ENCODE results near the gene KDF1.

The KDF1 gene

DNA sequence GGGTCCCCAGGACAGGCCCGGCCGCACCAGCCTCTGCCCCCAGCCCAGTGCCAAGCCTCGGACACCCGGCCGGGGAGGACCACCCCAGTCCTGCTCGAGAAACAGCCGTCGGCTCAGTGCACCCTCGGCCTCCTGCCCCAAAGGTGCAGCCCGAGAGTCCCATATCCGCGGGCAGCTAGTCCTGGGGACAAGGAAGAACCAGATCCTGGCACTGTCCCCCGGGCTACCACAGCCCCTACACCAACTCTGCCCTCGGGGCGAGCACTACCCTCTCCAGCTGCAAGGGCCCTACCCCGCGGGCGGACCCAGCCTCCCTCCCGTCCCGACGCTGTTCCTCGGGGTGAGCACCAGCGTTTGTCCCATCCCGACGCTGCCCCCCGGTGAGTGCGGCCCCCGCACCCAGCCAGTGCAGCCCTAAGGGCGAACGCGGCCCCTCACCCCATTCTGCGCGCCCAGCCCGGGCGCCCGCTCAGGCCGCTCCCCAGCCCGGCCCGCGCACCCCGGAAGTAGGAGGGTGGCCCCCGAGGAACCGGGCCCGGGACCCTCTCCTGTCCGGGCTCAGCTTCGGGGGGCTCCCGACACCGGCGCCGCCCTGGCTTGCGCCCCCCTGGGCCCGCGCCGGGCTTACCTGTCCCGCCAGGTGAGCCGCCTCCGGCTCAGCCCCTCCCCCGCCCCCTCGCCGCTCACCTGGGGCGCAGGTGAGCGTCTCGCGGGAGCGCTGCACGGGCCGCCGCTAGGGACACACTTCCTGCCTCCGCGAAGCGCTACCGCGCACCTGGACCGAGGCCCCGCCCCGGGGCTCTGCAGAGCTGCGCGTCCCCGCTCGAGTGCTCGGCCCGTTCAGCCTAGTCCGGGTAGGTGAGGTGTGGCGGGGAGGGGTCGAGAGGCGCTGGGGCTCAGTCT lies at the start of gene KDF1:
KDF1 (minus strand) TSS at position 747 of the 903 bp plus-strand sequence. CDS start 8,088 bp downstream, outside the sequence.
- H3K9me3 Mint-ChIP-seq, result no peaks in the 10 kb centered on the region
- no peaks in the 10 kb centered on the region for H3K36me3 Mint-ChIP-seq
- H3K4me3 Mint-ChIP-seq, result peak within 1 kb of the TSS; percentile 82
- no peak within 1 kb of the TSS for H3K27ac Mint-ChIP-seq
- H3K4me1 Mint-ChIP-seq, result peaks cover 6% of the 10 kb centered on the region
- no peaks in the 10 kb centered on the region for H3K27me3 Mint-ChIP-seq

GRCh38 chr1:27009601-27010197 lies 49.4 kb upstream of the KDF1 start:
- Mint-ChIP-seq H3K27me3 (peaks cover 9% of the 10 kb centered on the region), H3K4me3 (no peak overlapping the region), H3K27ac (no peak overlapping the region), H3K9me3 (no peaks in the 10 kb centered on the region), H3K36me3 (peaks cover 2% of the 10 kb centered on the region), H3K4me1 (peaks cover 4% of the 10 kb centered on the region)

- Mint-ChIP-seq H3K9me3 (no peaks in the 10 kb centered on the region), H3K4me3 (no peak overlapping the region), H3K36me3 (peaks cover 2% of the 10 kb centered on the region), H3K27ac (no peak overlapping the region), H3K27me3 (peaks cover 9% of the 10 kb centered on the region), H3K4me1 (peaks cover 3% of the 10 kb centered on the region)
Observed at GRCh38 chr1:27007909-27008582, 47.8 kb upstream of the KDF1 start.

DNA sequence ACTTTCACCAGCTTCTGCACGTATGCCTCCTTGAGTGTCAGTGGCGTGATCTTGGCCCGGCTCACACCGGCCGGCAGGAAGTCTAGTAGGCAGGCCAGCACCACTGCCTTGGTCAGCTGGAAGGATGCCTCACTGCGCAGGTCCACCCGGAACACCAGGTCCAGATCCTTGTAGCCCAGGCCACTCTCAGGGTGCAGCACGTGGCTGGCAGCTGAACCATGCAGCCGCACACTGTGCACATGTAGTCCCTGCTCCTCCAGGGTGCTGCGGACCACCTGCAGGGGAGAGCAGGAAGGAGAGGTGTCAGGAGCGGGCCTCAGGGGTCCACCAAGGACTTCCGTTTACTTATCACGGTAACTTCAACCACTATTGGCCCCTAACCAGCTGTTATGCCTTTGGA lies 46.4 kb upstream of the KDF1 start:
- Mint-ChIP-seq H3K4me1 (no peaks in the 10 kb centered on the region), H3K36me3 (no peaks in the 10 kb centered on the region), H3K4me3 (no peak overlapping the region), H3K9me3 (no peaks in the 10 kb centered on the region), H3K27ac (no peak overlapping the region), H3K27me3 (peaks cover 5% of the 10 kb centered on the region)

DNA sequence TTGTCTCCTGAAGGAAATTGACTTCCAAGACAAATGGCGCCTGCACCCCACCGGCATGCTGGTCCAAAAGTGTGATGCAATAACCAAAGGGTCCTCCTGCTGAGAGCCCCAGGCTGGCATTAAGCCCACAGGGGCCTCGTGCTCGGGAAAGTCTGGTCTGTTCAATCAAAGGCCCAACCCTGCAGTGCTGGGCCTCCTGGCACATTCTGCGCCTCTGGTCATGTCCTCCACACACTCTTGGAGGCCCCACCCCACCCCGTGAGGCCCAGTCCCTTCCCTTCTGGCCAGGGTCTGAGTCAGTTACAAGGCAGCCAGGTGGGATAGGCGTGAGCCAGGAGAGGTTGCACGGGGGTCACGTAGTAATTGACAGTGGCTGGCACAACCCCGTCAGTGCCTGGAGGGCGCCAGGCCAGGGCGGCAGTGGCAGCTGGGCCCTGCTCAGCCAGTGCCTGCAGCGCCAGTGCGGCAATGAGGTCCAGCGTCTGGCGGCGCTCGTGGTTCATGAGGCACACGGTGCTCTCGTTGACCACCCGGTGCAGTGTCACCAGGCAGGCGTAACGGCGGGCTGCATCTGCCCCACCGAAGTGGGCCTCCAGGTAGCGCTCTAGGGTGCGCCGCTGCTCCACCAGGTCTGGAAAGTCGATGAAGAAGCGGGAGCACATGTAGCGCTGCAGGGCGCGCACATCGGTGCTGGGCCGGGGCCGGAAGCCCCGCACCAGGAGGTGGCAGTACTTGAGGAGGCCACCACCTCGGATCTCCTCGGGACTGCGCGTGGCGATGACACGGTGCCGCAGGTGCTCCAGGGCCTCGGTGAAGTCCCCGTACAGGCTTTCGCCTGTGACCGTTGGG lies 45.6 kb upstream of the KDF1 start:
- Mint-ChIP-seq H3K9me3 (no peaks in the 10 kb centered on the region), H3K27ac (no peak overlapping the region), H3K36me3 (no peaks in the 10 kb centered on the region), H3K4me3 (no peak overlapping the region), H3K27me3 (no peaks in the 10 kb centered on the region), H3K4me1 (no peaks in the 10 kb centered on the region)

DNA sequence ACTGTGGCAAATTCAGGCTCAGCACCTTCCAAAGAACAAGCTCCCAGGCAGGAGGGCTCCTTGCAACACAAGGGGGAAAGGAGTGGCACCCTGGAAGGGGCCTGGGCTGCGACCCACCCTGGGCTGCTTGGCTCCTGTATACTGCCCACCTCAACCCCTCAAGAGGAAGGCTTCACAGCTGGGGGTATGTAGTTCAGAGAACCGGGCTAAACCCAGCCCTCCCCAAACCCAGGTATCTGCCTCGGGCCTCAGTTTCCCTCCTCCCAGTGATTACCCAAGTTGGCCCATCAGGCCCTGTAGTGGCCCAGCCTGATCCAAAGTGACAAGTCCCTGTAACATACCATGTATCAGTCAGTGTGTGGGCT lies 44.9 kb upstream of the KDF1 start:
- Mint-ChIP-seq H3K4me3 (no peak overlapping the region), H3K27ac (no peak overlapping the region), H3K9me3 (no peaks in the 10 kb centered on the region), H3K4me1 (no peaks in the 10 kb centered on the region), H3K36me3 (no peaks in the 10 kb centered on the region), H3K27me3 (no peaks in the 10 kb centered on the region)

GRCh38 chr1:27004471-27005165 lies 44.4 kb upstream of the KDF1 start:
- H3K4me1 Mint-ChIP-seq, result no peaks in the 10 kb centered on the region
- no peak overlapping the region for H3K27ac Mint-ChIP-seq
- no peaks in the 10 kb centered on the region for H3K36me3 Mint-ChIP-seq
- no peaks in the 10 kb centered on the region for H3K9me3 Mint-ChIP-seq
- no peaks in the 10 kb centered on the region for H3K27me3 Mint-ChIP-seq
- no peak overlapping the region for H3K4me3 Mint-ChIP-seq

- H3K27ac Mint-ChIP-seq, result no peak overlapping the region
- no peak overlapping the region for H3K4me3 Mint-ChIP-seq
- no peaks in the 10 kb centered on the region for H3K4me1 Mint-ChIP-seq
- H3K27me3 Mint-ChIP-seq, result no peaks in the 10 kb centered on the region
- H3K9me3 Mint-ChIP-seq, result no peaks in the 10 kb centered on the region
- no peaks in the 10 kb centered on the region for H3K36me3 Mint-ChIP-seq
Observed at GRCh38 chr1:27003745-27004470, 43.6 kb upstream of the KDF1 start.

GRCh38 chr1:27001570-27002360 lies 41.5 kb upstream of the KDF1 start:
- Mint-ChIP-seq H3K27ac (no peak overlapping the region), H3K36me3 (no peaks in the 10 kb centered on the region), H3K4me1 (peaks cover 7% of the 10 kb centered on the region), H3K9me3 (no peaks in the 10 kb centered on the region), H3K27me3 (peaks cover 4% of the 10 kb centered on the region), H3K4me3 (no peak overlapping the region)

- Mint-ChIP-seq H3K36me3 (no peaks in the 10 kb centered on the region), H3K4me1 (peaks cover 7% of the 10 kb centered on the region), H3K27ac (no peak overlapping the region), H3K27me3 (peaks cover 6% of the 10 kb centered on the region), H3K4me3 (no peak overlapping the region), H3K9me3 (no peaks in the 10 kb centered on the region)
Observed at GRCh38 chr1:27000817-27001460, 40.7 kb upstream of the KDF1 start.

- Mint-ChIP-seq H3K4me1 (peaks cover 7% of the 10 kb centered on the region), H3K27ac (no peak overlapping the region), H3K9me3 (no peaks in the 10 kb centered on the region), H3K27me3 (peaks cover 12% of the 10 kb centered on the region), H3K4me3 (no peak overlapping the region), H3K36me3 (no peaks in the 10 kb centered on the region)
Observed at GRCh38 chr1:27000090-27000816, 40.0 kb upstream of the KDF1 start.

DNA sequence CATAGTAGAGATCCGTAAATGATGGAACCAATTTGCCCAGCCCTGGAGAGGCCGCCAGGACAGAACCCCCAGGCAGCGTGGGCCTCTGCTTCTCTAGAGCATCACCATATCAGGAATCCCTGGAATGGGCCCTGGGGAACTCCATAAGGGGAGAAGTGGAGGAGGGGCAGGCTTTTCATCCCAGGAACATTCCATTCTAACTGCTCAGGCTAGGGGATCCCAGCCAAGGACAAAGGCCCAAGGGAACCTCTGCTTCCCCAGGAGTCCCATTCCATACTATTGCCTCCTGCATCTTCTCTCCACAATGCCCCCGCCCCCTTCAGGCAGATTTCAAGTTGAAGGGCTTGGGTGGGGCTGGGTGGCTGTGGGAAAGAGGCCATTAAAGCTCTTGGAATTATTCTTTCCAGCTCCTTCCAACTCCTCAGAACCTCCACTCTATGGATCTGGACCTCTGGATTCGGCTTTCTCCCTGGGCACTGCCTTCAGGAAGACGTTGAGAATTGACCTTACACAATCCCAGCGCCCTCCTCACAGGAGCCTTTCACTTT lies 39.2 kb upstream of the KDF1 start:
- no peaks in the 10 kb centered on the region for H3K9me3 Mint-ChIP-seq
- no peaks in the 10 kb centered on the region for H3K36me3 Mint-ChIP-seq
- H3K27me3 Mint-ChIP-seq, result peaks cover 15% of the 10 kb centered on the region
- peaks cover 7% of the 10 kb centered on the region for H3K4me1 Mint-ChIP-seq
- H3K4me3 Mint-ChIP-seq, result no peak overlapping the region
- no peak overlapping the region for H3K27ac Mint-ChIP-seq

Measured in activated naive CD4-positive, alpha-beta T cell treated with anti-CD3 and anti-CD28 coated beads, Interleukin-2, amount 50 U/mL, for 24 hours (primary cell).